ENCODE measurements around the gene LMNB1. TPM values are rescaled to one million over a fixed set of nuclear protein-coding genes. Genes with fewer than 3 reads are reported as not detected.
A peak's percentile ranks its signal among the peaks of the same experiment; 100 is the strongest.

LMNB1 gene
- total RNA-seq, 1 experiment from 2014 or later = 220 TPM

DNA sequence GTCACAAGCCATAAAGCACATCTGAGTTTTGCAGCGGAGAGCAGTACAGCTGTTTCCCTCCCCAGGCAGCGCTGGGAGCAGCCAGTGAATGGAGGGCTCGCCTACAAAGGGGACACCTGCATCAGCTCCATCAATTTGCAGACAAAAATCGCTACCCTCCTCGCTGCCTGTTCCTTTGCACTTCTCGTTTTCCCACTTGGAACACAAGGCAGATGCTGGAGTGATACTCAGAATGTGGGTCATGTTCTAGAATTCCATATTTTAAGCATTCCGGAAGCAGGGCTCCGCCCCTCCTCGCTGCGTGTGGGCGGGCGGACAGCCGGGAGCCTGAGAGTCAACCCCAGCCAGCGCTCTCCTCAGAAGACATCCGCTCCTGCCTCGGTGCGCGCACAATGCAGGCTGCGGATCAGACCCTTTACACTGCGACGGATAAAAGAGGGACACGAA is 92.1 kb downstream of the LMNB1 start:
- TF ChIP-seq, protein P1, sequence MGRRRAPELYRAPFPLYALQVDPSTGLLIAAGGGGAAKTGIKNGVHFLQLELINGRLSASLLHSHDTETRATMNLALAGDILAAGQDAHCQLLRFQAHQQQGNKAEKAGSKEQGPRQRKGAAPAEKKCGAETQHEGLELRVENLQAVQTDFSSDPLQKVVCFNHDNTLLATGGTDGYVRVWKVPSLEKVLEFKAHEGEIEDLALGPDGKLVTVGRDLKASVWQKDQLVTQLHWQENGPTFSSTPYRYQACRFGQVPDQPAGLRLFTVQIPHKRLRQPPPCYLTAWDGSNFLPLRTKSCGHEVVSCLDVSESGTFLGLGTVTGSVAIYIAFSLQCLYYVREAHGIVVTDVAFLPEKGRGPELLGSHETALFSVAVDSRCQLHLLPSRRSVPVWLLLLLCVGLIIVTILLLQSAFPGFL (CRISPR knock-in tag; IDR thresholded peaks at IDR 0.05; ENCODE audit: borderline replicate concordance) = no peak
- no peak for TF ChIP-seq ZNF423 (CRISPR knock-in tag; IDR thresholded peaks at IDR 0.05)
- TF ChIP-seq, protein P2, sequence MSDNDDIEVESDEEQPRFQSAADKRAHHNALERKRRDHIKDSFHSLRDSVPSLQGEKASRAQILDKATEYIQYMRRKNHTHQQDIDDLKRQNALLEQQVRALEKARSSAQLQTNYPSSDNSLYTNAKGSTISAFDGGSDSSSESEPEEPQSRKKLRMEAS (CRISPR knock-in tag; IDR thresholded peaks at IDR 0.05) = peak; percentile 46; the same call in 1 of the 2 replicates
- Mint-ChIP-seq H3K9me3 (no peaks in the 10 kb centered on the region), H3K4me1 (peaks cover 38% of the 10 kb centered on the region), H3K27me3 (ENCODE audit: low read depth) (no peaks in the 10 kb centered on the region; the same call in 1 of the 2 replicates), H3K27ac (peak overlapping the region; percentile 89), H3K4me3 (peak overlapping the region; percentile 69), H3K36me3 (peaks cover 3% of the 10 kb centered on the region; the same call in 1 of the 2 replicates)
- ATAC-seq (peak; percentile 95), DNase-seq (ENCODE audit: low spot score) (peak; percentile 66)
- POLR2A ChIA-PET = no interaction called here
- CTCF ChIA-PET = no interaction called here

DNA sequence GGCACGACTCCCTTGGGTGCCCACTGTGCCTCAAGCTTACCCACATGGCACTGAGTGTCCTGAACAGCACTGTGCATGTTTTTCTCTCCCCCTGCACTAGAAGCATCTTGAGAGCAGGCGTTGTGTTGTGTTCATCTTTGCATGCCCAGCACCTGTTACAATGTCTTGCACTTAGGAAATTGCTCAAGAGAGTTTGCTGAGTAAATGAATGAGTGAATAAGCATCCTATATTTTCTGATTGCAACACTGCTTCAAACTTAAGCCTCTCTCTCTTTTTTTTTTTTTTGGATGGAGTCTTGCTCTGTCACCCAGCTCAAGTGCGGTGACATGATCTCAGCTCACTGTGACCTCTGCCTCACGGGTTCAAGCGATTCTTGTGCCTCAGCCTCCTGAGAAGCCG is 94.5 kb downstream of the LMNB1 start:
- H3K9me3 Mint-ChIP-seq = no peaks in the 10 kb centered on the region
- TF ChIP-seq ZNF121 (CRISPR knock-in tag; IDR thresholded peaks at IDR 0.05) (no peak), GTF2I (CRISPR knock-in tag; conservative IDR thresholded peaks at IDR 0.05) (no peak), PRRX2 (CRISPR knock-in tag; IDR thresholded peaks at IDR 0.05) (no peak)
- H3K36me3 Mint-ChIP-seq = peaks cover 3% of the 10 kb centered on the region; the same call in 1 of the 2 replicates
- ATAC-seq (no peak), DNase-seq (ENCODE audit: low spot score) (no peak)
- no peak overlapping the region for H3K4me3 Mint-ChIP-seq
- H3K27me3 Mint-ChIP-seq (ENCODE audit: low read depth) = no peaks in the 10 kb centered on the region; the same call in 1 of the 2 replicates
- POLR2A ChIA-PET = interaction anchor here (0.7 kb wide), 1 partner anchor 115 kb away, joined by 4 read pairs; no protein-coding TSS in a partner anchor
- CTCF ChIA-PET = no interaction called here
- H3K27ac Mint-ChIP-seq = no peak overlapping the region
- H3K4me1 Mint-ChIP-seq = peaks cover 57% of the 10 kb centered on the region

DNA sequence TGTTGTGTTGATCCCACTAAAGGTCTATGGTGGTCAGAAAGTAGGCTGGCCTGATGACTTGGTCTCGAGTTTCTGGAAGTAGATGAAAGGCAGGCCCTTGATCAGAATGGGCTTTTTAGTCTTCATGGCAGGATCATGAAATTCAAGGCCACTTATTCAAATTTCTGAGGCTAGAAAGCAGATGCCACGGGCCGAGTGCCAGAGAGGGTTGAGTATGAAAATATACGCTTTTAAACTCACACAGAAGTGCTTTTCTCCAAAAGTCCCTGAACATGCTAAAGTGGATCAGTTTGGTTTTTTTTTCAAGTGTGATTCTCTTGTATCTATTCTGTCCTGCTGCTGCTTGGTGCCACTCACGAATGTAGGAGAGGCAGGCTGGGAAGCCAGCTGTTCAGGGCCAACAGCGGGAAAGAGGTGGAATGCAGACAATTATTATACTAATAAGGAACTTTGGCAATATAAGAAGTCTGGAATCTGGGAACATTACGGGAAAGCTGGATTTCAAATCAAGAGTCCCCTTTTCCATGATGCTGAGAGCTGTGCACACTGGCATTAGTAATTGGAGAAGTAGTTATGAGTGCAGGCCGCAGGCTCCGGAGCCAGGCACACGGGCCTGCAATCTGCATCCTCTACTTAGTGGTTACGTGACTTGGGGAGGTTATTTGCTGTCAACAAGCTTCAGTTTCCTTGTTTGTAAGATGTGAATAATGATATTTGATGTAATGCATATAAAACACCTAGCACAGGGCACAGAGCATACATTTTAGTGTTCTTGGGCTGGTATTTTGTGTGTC is 95.8 kb downstream of the LMNB1 start:
- H3K36me3 Mint-ChIP-seq = peaks cover 3% of the 10 kb centered on the region; the same call in 1 of the 2 replicates
- no peak for DNase-seq (ENCODE audit: low spot score)
- H3K4me1 Mint-ChIP-seq = peaks cover 55% of the 10 kb centered on the region
- ChIA-PET POLR2A (no interaction called here), CTCF (no interaction called here)
- TF ChIP-seq, protein P3, sequence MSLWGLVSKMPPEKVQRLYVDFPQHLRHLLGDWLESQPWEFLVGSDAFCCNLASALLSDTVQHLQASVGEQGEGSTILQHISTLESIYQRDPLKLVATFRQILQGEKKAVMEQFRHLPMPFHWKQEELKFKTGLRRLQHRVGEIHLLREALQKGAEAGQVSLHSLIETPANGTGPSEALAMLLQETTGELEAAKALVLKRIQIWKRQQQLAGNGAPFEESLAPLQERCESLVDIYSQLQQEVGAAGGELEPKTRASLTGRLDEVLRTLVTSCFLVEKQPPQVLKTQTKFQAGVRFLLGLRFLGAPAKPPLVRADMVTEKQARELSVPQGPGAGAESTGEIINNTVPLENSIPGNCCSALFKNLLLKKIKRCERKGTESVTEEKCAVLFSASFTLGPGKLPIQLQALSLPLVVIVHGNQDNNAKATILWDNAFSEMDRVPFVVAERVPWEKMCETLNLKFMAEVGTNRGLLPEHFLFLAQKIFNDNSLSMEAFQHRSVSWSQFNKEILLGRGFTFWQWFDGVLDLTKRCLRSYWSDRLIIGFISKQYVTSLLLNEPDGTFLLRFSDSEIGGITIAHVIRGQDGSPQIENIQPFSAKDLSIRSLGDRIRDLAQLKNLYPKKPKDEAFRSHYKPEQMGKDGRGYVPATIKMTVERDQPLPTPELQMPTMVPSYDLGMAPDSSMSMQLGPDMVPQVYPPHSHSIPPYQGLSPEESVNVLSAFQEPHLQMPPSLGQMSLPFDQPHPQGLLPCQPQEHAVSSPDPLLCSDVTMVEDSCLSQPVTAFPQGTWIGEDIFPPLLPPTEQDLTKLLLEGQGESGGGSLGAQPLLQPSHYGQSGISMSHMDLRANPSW (CRISPR knock-in tag; conservative IDR thresholded peaks at IDR 0.05; ENCODE audit: low read depth) = no peak
- TF ChIP-seq KAT7 (CRISPR knock-in tag; IDR thresholded peaks at IDR 0.05; ENCODE audit: borderline replicate concordance) = no peak
- TF ChIP-seq ZNF263 (CRISPR knock-in tag; IDR thresholded peaks at IDR 0.05; ENCODE audit: low read depth) = no peak
- TF ChIP-seq, protein P4, sequence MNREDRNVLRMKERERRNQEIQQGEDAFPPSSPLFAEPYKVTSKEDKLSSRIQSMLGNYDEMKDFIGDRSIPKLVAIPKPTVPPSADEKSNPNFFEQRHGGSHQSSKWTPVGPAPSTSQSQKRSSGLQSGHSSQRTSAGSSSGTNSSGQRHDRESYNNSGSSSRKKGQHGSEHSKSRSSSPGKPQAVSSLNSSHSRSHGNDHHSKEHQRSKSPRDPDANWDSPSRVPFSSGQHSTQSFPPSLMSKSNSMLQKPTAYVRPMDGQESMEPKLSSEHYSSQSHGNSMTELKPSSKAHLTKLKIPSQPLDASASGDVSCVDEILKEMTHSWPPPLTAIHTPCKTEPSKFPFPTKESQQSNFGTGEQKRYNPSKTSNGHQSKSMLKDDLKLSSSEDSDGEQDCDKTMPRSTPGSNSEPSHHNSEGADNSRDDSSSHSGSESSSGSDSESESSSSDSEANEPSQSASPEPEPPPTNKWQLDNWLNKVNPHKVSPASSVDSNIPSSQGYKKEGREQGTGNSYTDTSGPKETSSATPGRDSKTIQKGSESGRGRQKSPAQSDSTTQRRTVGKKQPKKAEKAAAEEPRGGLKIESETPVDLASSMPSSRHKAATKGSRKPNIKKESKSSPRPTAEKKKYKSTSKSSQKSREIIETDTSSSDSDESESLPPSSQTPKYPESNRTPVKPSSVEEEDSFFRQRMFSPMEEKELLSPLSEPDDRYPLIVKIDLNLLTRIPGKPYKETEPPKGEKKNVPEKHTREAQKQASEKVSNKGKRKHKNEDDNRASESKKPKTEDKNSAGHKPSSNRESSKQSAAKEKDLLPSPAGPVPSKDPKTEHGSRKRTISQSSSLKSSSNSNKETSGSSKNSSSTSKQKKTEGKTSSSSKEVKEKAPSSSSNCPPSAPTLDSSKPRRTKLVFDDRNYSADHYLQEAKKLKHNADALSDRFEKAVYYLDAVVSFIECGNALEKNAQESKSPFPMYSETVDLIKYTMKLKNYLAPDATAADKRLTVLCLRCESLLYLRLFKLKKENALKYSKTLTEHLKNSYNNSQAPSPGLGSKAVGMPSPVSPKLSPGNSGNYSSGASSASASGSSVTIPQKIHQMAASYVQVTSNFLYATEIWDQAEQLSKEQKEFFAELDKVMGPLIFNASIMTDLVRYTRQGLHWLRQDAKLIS (CRISPR knock-in tag; IDR thresholded peaks at IDR 0.05; ENCODE audit: borderline replicate concordance) = no peak
- TF ChIP-seq ETV6 (CRISPR knock-in tag; IDR thresholded peaks at IDR 0.05) = no peak
- no peak for TF ChIP-seq SOX15 (CRISPR knock-in tag; IDR thresholded peaks at IDR 0.05)
- TF ChIP-seq IRF2 (CRISPR knock-in tag; IDR thresholded peaks at IDR 0.05; ENCODE audit: borderline replicate concordance, low read depth) = no peak
- TF ChIP-seq, protein P5, sequence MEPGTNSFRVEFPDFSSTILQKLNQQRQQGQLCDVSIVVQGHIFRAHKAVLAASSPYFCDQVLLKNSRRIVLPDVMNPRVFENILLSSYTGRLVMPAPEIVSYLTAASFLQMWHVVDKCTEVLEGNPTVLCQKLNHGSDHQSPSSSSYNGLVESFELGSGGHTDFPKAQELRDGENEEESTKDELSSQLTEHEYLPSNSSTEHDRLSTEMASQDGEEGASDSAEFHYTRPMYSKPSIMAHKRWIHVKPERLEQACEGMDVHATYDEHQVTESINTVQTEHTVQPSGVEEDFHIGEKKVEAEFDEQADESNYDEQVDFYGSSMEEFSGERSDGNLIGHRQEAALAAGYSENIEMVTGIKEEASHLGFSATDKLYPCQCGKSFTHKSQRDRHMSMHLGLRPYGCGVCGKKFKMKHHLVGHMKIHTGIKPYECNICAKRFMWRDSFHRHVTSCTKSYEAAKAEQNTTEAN (CRISPR knock-in tag; IDR thresholded peaks at IDR 0.05) = no peak
- TF ChIP-seq, protein P6, sequence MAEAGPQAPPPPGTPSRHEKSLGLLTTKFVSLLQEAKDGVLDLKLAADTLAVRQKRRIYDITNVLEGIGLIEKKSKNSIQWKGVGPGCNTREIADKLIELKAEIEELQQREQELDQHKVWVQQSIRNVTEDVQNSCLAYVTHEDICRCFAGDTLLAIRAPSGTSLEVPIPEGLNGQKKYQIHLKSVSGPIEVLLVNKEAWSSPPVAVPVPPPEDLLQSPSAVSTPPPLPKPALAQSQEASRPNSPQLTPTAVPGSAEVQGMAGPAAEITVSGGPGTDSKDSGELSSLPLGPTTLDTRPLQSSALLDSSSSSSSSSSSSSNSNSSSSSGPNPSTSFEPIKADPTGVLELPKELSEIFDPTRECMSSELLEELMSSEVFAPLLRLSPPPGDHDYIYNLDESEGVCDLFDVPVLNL (CRISPR knock-in tag; IDR thresholded peaks at IDR 0.05; ENCODE audit: borderline replicate concordance, low read depth) = no peak
- no peak for TF ChIP-seq MXD4 (CRISPR knock-in tag; IDR thresholded peaks at IDR 0.05; ENCODE audit: borderline replicate concordance)
- no peaks in the 10 kb centered on the region; the same call in 1 of the 2 replicates for H3K27me3 Mint-ChIP-seq (ENCODE audit: low read depth)
- peak overlapping the region; percentile 32; the same call in 1 of the 2 replicates for H3K27ac Mint-ChIP-seq
- H3K9me3 Mint-ChIP-seq = no peaks in the 10 kb centered on the region
- no peak overlapping the region for H3K4me3 Mint-ChIP-seq
- no peak for ATAC-seq

All from WTC11 (cell line).